H9 (cell line): ENCODE results near the gene TRAPPC4. TPM values are rescaled to one million over a fixed set of nuclear protein-coding genes. Genes with fewer than 3 reads are reported as not detected.

Experiments used
- DNase-seq: peaks from one replicate; pipeline ENCODE4 v3.0.0-alpha.2; 2017
- H2AFZ ChIP-seq: one replicate; pipeline ENCODE4 v1.6.1; 2013; ENCODE audit warnings: mild to moderate bottlenecking, low read length, control low read depth, moderate library complexity
- H2AK5ac ChIP-seq: 2 replicates; pipeline ENCODE4 v1.6.1; 2013; ENCODE audit warnings: low read length, control low read depth, mixed read lengths; ENCODE audit not compliant: insufficient read length
- H2BK120ac ChIP-seq: one replicate; pipeline ENCODE4 v1.6.1; 2013; ENCODE audit warnings: low read depth, mild to moderate bottlenecking, low read length, control low read depth, inconsistent platforms; ENCODE audit not compliant: poor library complexity, severe bottlenecking
- H2BK12ac ChIP-seq: 2 replicates; pipeline ENCODE4 v1.6.1; 2013; ENCODE audit warnings: low read length, control low read depth, mixed read lengths, low read depth; ENCODE audit not compliant: insufficient read length
- H2BK15ac ChIP-seq: 2 replicates; pipeline ENCODE4 v1.6.1; 2013; ENCODE audit warnings: low read depth, low read length, control low read depth
- H2BK20ac ChIP-seq: one replicate; pipeline ENCODE4 v1.6.1; 2013; ENCODE audit warnings: low read depth, mild to moderate bottlenecking, low read length, control low read depth, inconsistent platforms; ENCODE audit not compliant: poor library complexity, severe bottlenecking
- H2BK5ac ChIP-seq: 2 replicates; pipeline ENCODE4 v1.6.1; 2013; ENCODE audit warnings: low read length, control low read depth, mixed read lengths; ENCODE audit not compliant: insufficient read length
- H3K14ac ChIP-seq: 2 replicates; pipeline ENCODE4 v1.6.1; 2013; ENCODE audit warnings: low read length, control low read depth; ENCODE audit not compliant: insufficient read depth
- H3K18ac ChIP-seq: 2 replicates; pipeline ENCODE4 v1.6.1; 2013; ENCODE audit warnings: low read depth, mild to moderate bottlenecking, mixed read lengths, low read length, control low read depth; ENCODE audit not compliant: insufficient read length
- H3K23ac ChIP-seq: 2 replicates; pipeline ENCODE4 v1.6.1; 2013; ENCODE audit warnings: low read length, control low read depth, mixed read lengths, low read depth; ENCODE audit not compliant: insufficient read length
- H3K23me2 ChIP-seq: 2 replicates; pipeline ENCODE4 v1.6.1; 2013; ENCODE audit warnings: low read depth, mild to moderate bottlenecking, mixed read lengths, low read length, control low read depth; ENCODE audit not compliant: insufficient read length, poor library complexity, severe bottlenecking
- H3K27ac ChIP-seq: 2 replicates; pipeline ENCODE4 v1.5.1; 2013; ENCODE audit warnings: low read length, control low read depth, mixed read lengths, low read depth; ENCODE audit not compliant: insufficient read length
- H3K27me3 ChIP-seq: 2 replicates; pipeline ENCODE4 v1.6.1; 2013; ENCODE audit warnings: low read length, control low read depth, inconsistent platforms; ENCODE audit not compliant: insufficient read depth
- H3K4ac ChIP-seq: 2 replicates; pipeline ENCODE4 v1.6.1; 2013; ENCODE audit warnings: low read depth, mild to moderate bottlenecking, control low read depth, inconsistent platforms, low read length, moderate library complexity
- H3K4me1 ChIP-seq: 2 replicates; pipeline ENCODE4 v1.6.1; 2013; ENCODE audit warnings: low read length, control low read depth, inconsistent platforms; ENCODE audit not compliant: insufficient read depth
- H3K4me2 ChIP-seq: 2 replicates; pipeline ENCODE4 v1.6.1; 2013; ENCODE audit warnings: low read length, control low read depth, mixed read lengths; ENCODE audit not compliant: insufficient read length, insufficient read depth
- H3K56ac ChIP-seq: 2 replicates; pipeline ENCODE4 v1.6.1; 2013; ENCODE audit warnings: low read depth, mild to moderate bottlenecking, mixed read lengths, low read length, control low read depth; ENCODE audit not compliant: insufficient read length
- H3K79me1 ChIP-seq: 2 replicates; pipeline ENCODE4 v1.6.1; 2013; ENCODE audit warnings: low read depth, mild to moderate bottlenecking, moderate library complexity, low read length, control low read depth, inconsistent platforms; ENCODE audit not compliant: insufficient read depth, poor library complexity, severe bottlenecking
- H3K79me2 ChIP-seq: 2 replicates; pipeline ENCODE4 v1.6.1; 2013; ENCODE audit warnings: low read length, control low read depth, inconsistent platforms; ENCODE audit not compliant: insufficient read depth
- H3K9ac ChIP-seq: 2 replicates; pipeline ENCODE4 v1.6.1; 2013; ENCODE audit warnings: low read length, control low read depth, mixed read lengths; ENCODE audit not compliant: insufficient read length; ENCODE audit errors: extremely low read depth
- H3K9me3 ChIP-seq: one replicate; pipeline ENCODE4 v1.6.1; 2013; ENCODE audit warnings: low read depth, low read length, inconsistent platforms; ENCODE audit not compliant: control insufficient read depth
- H3T11ph ChIP-seq: one replicate; pipeline ENCODE4 v1.6.1; 2013; ENCODE audit warnings: mild to moderate bottlenecking, low read length, control low read depth, inconsistent platforms
- H4K20me1 ChIP-seq: one replicate; pipeline ENCODE4 v1.6.1; 2013; ENCODE audit not compliant: control insufficient read depth, insufficient read length, insufficient read depth
- H4K5ac ChIP-seq: 2 replicates; pipeline ENCODE4 v1.6.1; 2013; ENCODE audit warnings: low read depth, mild to moderate bottlenecking, mixed read lengths, low read length, control low read depth; ENCODE audit not compliant: insufficient read length
- H4K8ac ChIP-seq: replicated peaks from 2 replicates; pipeline ENCODE4 v1.6.1; 2013; ENCODE audit warnings: low read length, control low read depth, mixed read lengths, low read depth; ENCODE audit not compliant: insufficient read length
- H4K91ac ChIP-seq: 2 replicates; pipeline ENCODE4 v1.6.1; 2013; ENCODE audit warnings: low read depth, mild to moderate bottlenecking, moderate library complexity, mixed read lengths, low read length, control low read depth; ENCODE audit not compliant: insufficient read length
- H3K27ac Mint-ChIP-seq, 3 experiments: 2 replicates in 2 of 3; 3 replicates in 1 of 3; pipeline ENCODE4 v1.8.0; 2020 to 2021; ENCODE audit warnings: mixed read lengths in 3 of 3, mild to moderate bottlenecking in 1 of 3, moderate library complexity in 1 of 3
- H3K27me3 Mint-ChIP-seq: 2 replicates; pipeline ENCODE4 v1.8.0; 2021; ENCODE audit warnings: low read depth, mild to moderate bottlenecking, moderate library complexity, mixed read lengths
- H3K36me3 Mint-ChIP-seq, 3 experiments: 2 replicates in 2 of 3; 3 replicates in 1 of 3; pipeline ENCODE4 v1.8.0; 2020 to 2021; ENCODE audit warnings: low read depth in 3 of 3, mixed read lengths in 3 of 3; ENCODE audit not compliant: insufficient read depth in 1 of 3
- H3K4me1 Mint-ChIP-seq, 2 experiments: 2 replicates each; pipeline ENCODE4 v1.8.0; 2020; ENCODE audit warnings: mixed read lengths in 2 of 2
- H3K4me3 Mint-ChIP-seq, 2 experiments: 2 replicates in 1 of 2; 3 replicates in 1 of 2; pipeline ENCODE4 v1.8.0; 2020 to 2021; ENCODE audit warnings: mild to moderate bottlenecking in 2 of 2, mixed read lengths in 2 of 2, moderate library complexity in 1 of 2
- H3K9me3 Mint-ChIP-seq, 2 experiments: 2 replicates in 1 of 2; 3 replicates in 1 of 2; pipeline ENCODE4 v1.8.0; 2020; ENCODE audit warnings: mild to moderate bottlenecking in 2 of 2, mixed read lengths in 2 of 2, moderate library complexity in 1 of 2
- CTCF ChIP-seq: fragments of 200-600 bp; sonication (generic); conservative IDR thresholded peaks from 3 replicates; pipeline ENCODE4 v1.8.0; 2021; ENCODE audit warnings: antibody characterized with exemption, mild to moderate bottlenecking
- WGBS: extraction: QIAGEN DNeasy Blood & Tissue Kit; methylation state at CpG from one replicate; pipeline ENCODE4 v1.1.7; 2013; ENCODE audit warnings: missing lambda C conversion rate, low lambda C conversion rate, mixed read lengths; ENCODE audit not compliant: insufficient read length; ENCODE audit errors: extremely low coverage; 5-methylcytosine and 5-hydroxymethylcytosine counted together
- total RNA-seq: library from RNA; stranded (reverse); gene quantifications from 2 replicates; pipeline ENCODE4 v1.2.1, GENCODE V29; 2021

TRAPPC4 gene
- total RNA-seq, 1 experiment from 2014 or later = 82.8 TPM

DNA sequence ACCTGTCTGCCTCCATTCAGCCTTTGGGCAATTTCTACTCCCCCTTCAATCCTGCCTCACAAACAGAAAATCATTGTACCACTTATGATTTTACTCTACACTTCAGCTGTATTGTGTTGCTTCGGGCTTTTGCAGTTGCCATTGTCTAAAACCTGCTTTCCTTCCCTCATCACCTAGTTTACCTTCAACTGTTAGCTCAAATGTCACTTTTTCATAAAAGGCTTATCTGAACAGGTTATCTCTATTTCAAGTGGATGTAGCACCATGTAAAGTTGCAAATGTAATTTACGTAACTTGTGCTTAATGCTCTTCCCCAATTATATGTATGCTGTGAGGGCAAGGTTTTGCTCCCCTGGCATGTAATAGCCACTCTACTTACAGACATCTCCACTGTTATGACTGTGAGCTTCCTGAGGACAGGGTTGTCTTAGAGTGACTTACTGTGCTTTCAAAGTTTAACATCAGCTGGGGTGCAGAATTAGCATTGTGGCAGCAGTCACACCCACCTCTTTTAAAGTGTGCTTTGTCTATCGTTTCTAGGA lies 5.9 kb upstream of the TRAPPC4 start:
- H4K91ac ChIP-seq = no peak overlapping the region
- H3K4me3 Mint-ChIP-seq = no peak overlapping the region
- H3K56ac ChIP-seq = no peak overlapping the region
- peaks cover 7% of the 10 kb centered on the region; the same call in 1 of the 2 replicates for H3K79me2 ChIP-seq
- H2AK5ac ChIP-seq = no peak overlapping the region
- peaks cover 2 to 11% of the 10 kb centered on the region in 2 experiments; a peak in 3 of 4 replicates for H3K4me1 Mint-ChIP-seq
- H3K9me3 ChIP-seq = no peaks in the 10 kb centered on the region
- no peaks in the 10 kb centered on the region for H3K27me3 ChIP-seq
- WGBS = no CpG with 5 or more reads among the region's 3 CpGs
- H4K20me1 ChIP-seq = no peaks in the 10 kb centered on the region
- H3K18ac ChIP-seq = no peak overlapping the region
- no peak overlapping the region for H3T11ph ChIP-seq
- peaks cover 7% of the 10 kb centered on the region for H3K23me2 ChIP-seq
- no peak for DNase-seq
- H3K27ac Mint-ChIP-seq = peak overlapping the region in 1 of 3 experiments; percentile 74; a peak in 3 of 7 replicates
- no peak overlapping the region for H2BK5ac ChIP-seq
- H2BK12ac ChIP-seq = no peak overlapping the region
- H3K4me2 ChIP-seq = no peak overlapping the region
- H2AFZ ChIP-seq = no peak overlapping the region
- no peak overlapping the region for H2BK20ac ChIP-seq
- H3K4me1 ChIP-seq = no peaks in the 10 kb centered on the region
- TF ChIP-seq CTCF = no peak
- H3K9me3 Mint-ChIP-seq = no peaks in the 10 kb centered on the region
- no peak overlapping the region for H4K8ac ChIP-seq
- no peak overlapping the region for H3K27ac ChIP-seq
- no peak overlapping the region for H3K14ac ChIP-seq
- no peak overlapping the region for H3K23ac ChIP-seq
- H3K36me3 Mint-ChIP-seq = peaks cover 60 to 93% (median 79%) of the 10 kb centered on the region in 3 experiments
- peaks cover 2% of the 10 kb centered on the region for H3K79me1 ChIP-seq
- no peak overlapping the region for H2BK120ac ChIP-seq
- H4K5ac ChIP-seq = no peak overlapping the region
- no peaks in the 10 kb centered on the region; the same call in 1 of the 2 replicates for H3K27me3 Mint-ChIP-seq
- no peak overlapping the region for H3K4ac ChIP-seq
- no peak overlapping the region for H3K9ac ChIP-seq
- H2BK15ac ChIP-seq = no peak overlapping the region
